Panc1 (cell line): ENCODE measurements around the gene TMX4. TPM values are rescaled to one million over a fixed set of nuclear protein-coding genes. Genes with fewer than 3 reads are reported as not detected.

ENCODE experiments used
- ATAC-seq: fragments of 200-7000 bp; cut with Tn5 transposase; 2 replicates; pipeline ENCODE4 v1.9.1; 2020; ENCODE audit warnings: mild to moderate bottlenecking, moderate library complexity
- BruUV-seq: library from RNA; stranded (reverse); fragments of 400-500 nt; replicated peaks from 2 replicates; lab custom pipeline; 2021; lab: Mats Ljungman, UMichigan
- CTCF ChIA-PET: fragments of 300-600 bp; sonication (Branson Sonifier 250); formaldehyde crosslinking; loops from one replicate; lab custom pipeline; 2022; ENCODE audit warnings: antibody characterized with exemption; lab: Charles Lee
- POLR2A ChIA-PET: fragments of 300-600 bp; sonication (Branson Sonifier 250); formaldehyde crosslinking; loops from one replicate; lab custom pipeline; 2022; ENCODE audit warnings: antibody characterized with exemption; lab: Charles Lee
- DNase-seq: peaks from one replicate; pipeline ENCODE4 v3.0.0-alpha.2; 2010; ENCODE audit warnings: low read depth, low spot score
- H3K27ac ChIP-seq: 2 replicates; pipeline ENCODE4 v1.5.1; 2011; ENCODE audit warnings: mild to moderate bottlenecking, low read length, inconsistent platforms
- H3K27me3 ChIP-seq: fragments of 200-500 bp; sonication (Bioruptor generic); 2 replicates; pipeline ENCODE4 v1.6.0; 2014; ENCODE audit warnings: low read length, inconsistent platforms; ENCODE audit not compliant: control insufficient read depth, insufficient read depth
- H3K36me3 ChIP-seq: fragments of 200-500 bp; sonication (Bioruptor generic); 2 replicates; pipeline ENCODE4 v1.5.1; 2014; ENCODE audit warnings: inconsistent platforms, mild to moderate bottlenecking, low read length, moderate library complexity; ENCODE audit not compliant: control insufficient read depth, insufficient read depth
- H3K4me1 ChIP-seq: 2 replicates; pipeline ENCODE4 v1.5.1; 2011; ENCODE audit warnings: inconsistent platforms, mild to moderate bottlenecking, low read length, moderate library complexity; ENCODE audit not compliant: control insufficient read depth, insufficient read depth
- H3K4me3 ChIP-seq, 2 experiments: 2 replicates each; pipeline ENCODE4 v1.5.1; 2011 to 2012; ENCODE audit warnings: low read depth in 2 of 2, low read length in 2 of 2, mild to moderate bottlenecking in 2 of 2, inconsistent platforms in 1 of 2, moderate library complexity in 1 of 2
- H3K9me3 ChIP-seq: fragments of 200-500 bp; sonication (Bioruptor generic); 2 replicates; pipeline ENCODE4 v1.5.1; 2014; ENCODE audit warnings: low read depth, mild to moderate bottlenecking, inconsistent platforms, low read length, moderate library complexity; ENCODE audit not compliant: control insufficient read depth, insufficient read depth
- CTCF ChIP-seq: fragments of 450-650 bp; IDR thresholded peaks from 2 replicates; pipeline ENCODE4 v1.5.1; 2017; ENCODE audit warnings: mild to moderate bottlenecking
- POLR2AphosphoS5 ChIP-seq: IDR thresholded peaks from 2 replicates; pipeline ENCODE4 v1.6.1; 2012; ENCODE audit warnings: mild to moderate bottlenecking, low read depth, low read length, moderate library complexity
- REST ChIP-seq, 2 experiments: IDR thresholded peaks; 2 replicates each; pipeline ENCODE4 v1.6.1; 2011 to 2012; ENCODE audit warnings: low read depth in 2 of 2, control low read depth in 1 of 2, low read length in 1 of 2, mild to moderate bottlenecking in 1 of 2, moderate library complexity in 1 of 2; ENCODE audit not compliant: insufficient read depth in 1 of 2
- SIN3A ChIP-seq: IDR thresholded peaks from 2 replicates; pipeline ENCODE4 v1.6.1; 2012; ENCODE audit warnings: low read depth, mild to moderate bottlenecking, low read length, moderate library complexity, borderline replicate concordance; ENCODE audit not compliant: insufficient read depth
- TCF7L2 ChIP-seq: IDR thresholded peaks from 2 replicates; pipeline ENCODE4 v1.6.1; 2011; ENCODE audit warnings: mild to moderate bottlenecking, low read depth, low read length, inconsistent platforms
- in situ Hi-C: cut with HindIII; loops from 2 replicates; pipeline ENCODE4 v1.10.0; 2016; ENCODE audit warnings: low sequenced_read_pairs, low pct_unique_long_range_greater_than_20kb
- intact Hi-C: fragments of 100-400 bp; cut with micrococcal nuclease; formaldehyde crosslinking; loops from one replicate; pipeline ENCODE4 v1.10.0; 2022; ENCODE audit not compliant: unreplicated experiment
- total RNA-seq: library from RNA; stranded (reverse); gene quantifications from one replicate; pipeline ENCODE4 v1.2.1, GENCODE V29; 2021; ENCODE audit not compliant: unreplicated experiment

The TMX4 gene
- total RNA-seq, 1 experiment from 2014 or later: 34.6 TPM

- CTCF ChIA-PET: no interaction called here
- in situ Hi-C loops: no loop called here
- POLR2A ChIA-PET: no interaction called here
- Histone ChIP-seq H3K27me3 (no peaks in the 10 kb centered on the region), H3K9me3 (no peaks in the 10 kb centered on the region), H3K4me1 (no peaks in the 10 kb centered on the region), H3K4me3 (no peak overlapping the region), H3K36me3 (no peaks in the 10 kb centered on the region), H3K27ac (no peak overlapping the region)
- ATAC-seq (no peak), DNase-seq (no peak)
- no TSS peak for BruUV-seq
- intact Hi-C loops: no loop called here
- TF ChIP-seq REST (IDR thresholded peaks at IDR 0.05; ENCODE audit: insufficient read depth in 1 of 2, low read depth in 2 of 2, low read length in 1 of 2): no peak
- no peak for TF ChIP-seq SIN3A
- TF ChIP-seq CTCF: no peak
- no peak for TF ChIP-seq POLR2AphosphoS5
- no peak for TF ChIP-seq TCF7L2
Measured at GRCh38 chr20:7984192-7984591, 35.4 kb downstream of the TMX4 start.

GRCh38 chr20:7981374-7981773, 38.2 kb downstream of the TMX4 start:
- no peak for ATAC-seq
- no TSS peak for BruUV-seq
- no peak for TF ChIP-seq REST (IDR thresholded peaks at IDR 0.05; ENCODE audit: insufficient read depth in 1 of 2, low read depth in 2 of 2, low read length in 1 of 2)
- TF ChIP-seq CTCF: no peak
- TF ChIP-seq POLR2AphosphoS5: no peak
- no peak for TF ChIP-seq TCF7L2
- TF ChIP-seq SIN3A: no peak
- Histone ChIP-seq H3K4me1 (no peaks in the 10 kb centered on the region), H3K4me3 (no peak overlapping the region), H3K9me3 (no peaks in the 10 kb centered on the region), H3K36me3 (no peaks in the 10 kb centered on the region), H3K27ac (no peak overlapping the region), H3K27me3 (no peaks in the 10 kb centered on the region)
- intact Hi-C loops: no loop called here
- in situ Hi-C loops: no loop called here
- POLR2A ChIA-PET: no interaction called here
- CTCF ChIA-PET: no interaction called here
- DNase-seq: no peak
